Measurements from ENCODE around the gene RNF17. TPM values are rescaled to one million over a fixed set of nuclear protein-coding genes. Genes with fewer than 3 reads are reported as not detected.

RNF17 gene
- total and polyA plus RNA-seq, 2 donors = 0.16 TPM; not detected in 1

- DNase-seq (ENCODE audit: extremely low spot score) = no peak
- no peak overlapping the region for H3K4me3 ChIP-seq (ENCODE audit: low read depth, low read length)
- no peak overlapping the region for H3K27ac ChIP-seq (ENCODE audit: low read depth)
- no peaks in the 10 kb centered on the region for H3K4me1 ChIP-seq (ENCODE audit: insufficient read depth)
- 80% methylated on average over 1 of the region's 1 CpG for WGBS
- peaks cover 1% of the 10 kb centered on the region for H3K36me3 ChIP-seq (ENCODE audit: insufficient read depth)
These were observed 113.6 kb downstream of the RNF17 start for GRCh38 chr13:24877531-24877930.

DNA sequence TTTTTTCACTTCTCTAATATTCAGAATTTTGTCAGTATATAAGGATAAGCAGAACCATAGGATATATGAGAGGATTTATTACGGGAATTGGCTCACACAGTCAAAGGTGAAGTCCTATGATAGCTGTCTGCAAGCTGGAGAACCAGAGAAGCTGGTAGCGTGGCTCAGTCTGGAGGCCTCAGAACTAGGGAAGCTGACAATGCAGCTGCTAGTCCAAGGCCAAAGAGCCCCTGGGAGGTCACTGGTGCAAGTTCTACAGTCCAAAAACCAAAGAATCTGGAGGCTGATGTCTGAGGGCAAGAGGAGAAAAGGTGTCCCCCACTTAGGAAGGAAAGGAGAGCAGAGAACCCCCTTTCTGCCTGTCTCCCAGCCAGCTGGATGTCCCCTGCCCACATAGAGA is 114.4 kb downstream of the RNF17 start:
- no peak overlapping the region for H3K4me3 ChIP-seq (ENCODE audit: low read depth, low read length)
- H3K27ac ChIP-seq (ENCODE audit: low read depth) = no peak overlapping the region
- 95% methylated on average over 2 of the region's 2 CpGs for WGBS
- peaks cover 1% of the 10 kb centered on the region for H3K36me3 ChIP-seq (ENCODE audit: insufficient read depth)
- no peak for DNase-seq (ENCODE audit: extremely low spot score)
- H3K4me1 ChIP-seq (ENCODE audit: insufficient read depth) = no peaks in the 10 kb centered on the region

- no peak for DNase-seq (ENCODE audit: extremely low spot score)
- 94% methylated on average over 2 of the region's 2 CpGs for WGBS
- Histone ChIP-seq H3K36me3 (ENCODE audit: insufficient read depth) (peaks cover 1% of the 10 kb centered on the region), H3K27ac (ENCODE audit: low read depth) (no peak overlapping the region), H3K4me3 (ENCODE audit: low read depth, low read length) (no peak overlapping the region), H3K4me1 (ENCODE audit: insufficient read depth) (no peaks in the 10 kb centered on the region)
These were observed 118.7 kb downstream of the RNF17 start for GRCh38 chr13:24882665-24883064.

GRCh38 chr13:24887759-24888158 is 123.8 kb downstream of the RNF17 start:
- Histone ChIP-seq H3K4me3 (ENCODE audit: low read depth, low read length) (no peak overlapping the region), H3K27ac (ENCODE audit: low read depth) (no peak overlapping the region), H3K4me1 (ENCODE audit: insufficient read depth) (peaks cover 1% of the 10 kb centered on the region), H3K36me3 (ENCODE audit: insufficient read depth) (no peaks in the 10 kb centered on the region)
- 97% methylated on average over 6 of the region's 6 CpGs for WGBS
- no peak for DNase-seq (ENCODE audit: extremely low spot score)

DNA sequence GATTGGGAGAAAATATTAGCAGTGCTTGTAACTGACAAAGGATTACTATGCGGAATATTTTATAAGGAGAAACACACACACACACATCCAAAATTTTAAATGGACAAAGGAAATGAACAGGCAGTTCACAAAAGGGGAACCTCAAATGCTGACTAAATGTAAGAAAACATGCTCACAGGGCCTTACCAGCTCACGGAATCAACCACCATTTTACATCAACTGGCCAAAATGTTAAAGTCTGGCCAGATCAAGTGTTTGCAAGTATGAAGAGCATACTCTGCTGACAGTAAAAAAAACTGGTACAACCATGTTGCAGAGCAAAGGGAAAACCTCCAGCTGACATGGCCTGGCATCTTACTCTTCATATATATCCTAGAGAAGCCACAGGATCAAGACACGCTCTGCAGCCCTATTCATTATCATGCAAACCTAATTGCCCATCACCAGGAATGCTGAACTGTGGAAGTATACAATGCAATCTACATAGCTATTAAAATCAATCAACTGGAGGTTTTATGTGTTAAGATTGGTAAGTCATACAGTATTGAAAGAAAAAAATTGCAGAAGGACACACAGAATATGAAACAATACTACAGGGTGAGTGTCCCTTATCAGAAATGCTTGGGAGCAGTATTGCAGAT is 124.4 kb downstream of the RNF17 start:
- no peaks in the 10 kb centered on the region for H3K36me3 ChIP-seq (ENCODE audit: insufficient read depth)
- WGBS = 94% methylated on average over 3 of the region's 3 CpGs
- no peak for DNase-seq (ENCODE audit: extremely low spot score)

DNA sequence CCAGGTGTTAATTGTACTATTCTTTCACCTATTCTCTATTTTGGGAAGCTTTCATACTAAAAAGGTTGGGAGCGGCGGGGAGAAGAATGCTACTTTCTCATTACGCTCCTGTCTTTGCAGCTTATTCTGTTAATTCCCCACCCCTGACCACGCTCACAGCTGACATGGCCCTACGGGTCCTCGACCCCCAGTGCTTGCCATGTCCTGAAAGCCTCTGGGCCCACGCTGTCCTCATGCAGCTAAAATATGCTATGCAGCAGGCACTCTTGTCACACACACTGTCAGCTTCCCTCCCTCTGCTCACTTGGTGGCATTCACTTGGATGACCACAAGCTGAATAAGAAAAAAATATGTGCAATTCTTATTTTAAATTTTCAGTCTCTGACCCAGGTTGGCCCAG is 126.3 kb downstream of the RNF17 start:
- no peak overlapping the region for H3K4me3 ChIP-seq (ENCODE audit: low read depth, low read length)
- H3K27ac ChIP-seq (ENCODE audit: low read depth) = no peak overlapping the region
- H3K36me3 ChIP-seq (ENCODE audit: insufficient read depth) = no peaks in the 10 kb centered on the region
- WGBS = 96% methylated on average over 7 of the region's 7 CpGs
- no peak for DNase-seq (ENCODE audit: extremely low spot score)
- peaks cover 1% of the 10 kb centered on the region for H3K4me1 ChIP-seq (ENCODE audit: insufficient read depth)

More for the DNA sequence above, 124.4 kb downstream of the RNF17 start:
- Histone ChIP-seq H3K27ac (ENCODE audit: low read depth) (no peak overlapping the region), H3K4me3 (ENCODE audit: low read depth, low read length) (no peak overlapping the region), H3K4me1 (ENCODE audit: insufficient read depth) (peaks cover 1% of the 10 kb centered on the region)

GRCh38 chr13:24891476-24892108 is 127.6 kb downstream of the RNF17 start:
- Histone ChIP-seq H3K36me3 (ENCODE audit: insufficient read depth) (no peaks in the 10 kb centered on the region), H3K4me3 (ENCODE audit: low read depth, low read length) (no peak overlapping the region), H3K4me1 (ENCODE audit: insufficient read depth) (peaks cover 1% of the 10 kb centered on the region), H3K27ac (ENCODE audit: low read depth) (no peak overlapping the region)
- DNase-seq (ENCODE audit: extremely low spot score) = no peak
- WGBS = 97% methylated on average over 18 of the region's 18 CpGs

DNA sequence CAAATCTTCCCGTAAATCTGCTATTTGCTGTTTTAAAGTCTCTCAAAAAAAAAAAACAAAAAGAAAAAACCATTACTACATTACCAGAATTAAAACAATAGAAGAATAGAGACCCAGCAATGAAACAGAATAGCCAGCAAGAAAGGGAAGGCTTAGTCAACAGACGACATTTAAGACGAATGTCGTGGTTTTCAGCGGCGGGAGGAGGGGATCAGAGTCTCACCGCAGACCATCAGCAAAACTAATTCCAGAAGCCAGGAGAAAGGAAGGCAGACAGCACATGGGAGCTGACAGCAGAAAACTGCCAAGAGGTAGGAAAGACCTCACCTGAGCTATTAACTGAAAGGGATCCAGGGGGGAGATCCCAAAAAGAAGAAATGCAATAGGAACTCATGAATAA is 128.9 kb downstream of the RNF17 start:
- no peak for DNase-seq (ENCODE audit: extremely low spot score)
- Histone ChIP-seq H3K27ac (ENCODE audit: low read depth) (no peak overlapping the region), H3K4me3 (ENCODE audit: low read depth, low read length) (no peak overlapping the region), H3K36me3 (ENCODE audit: insufficient read depth) (no peaks in the 10 kb centered on the region), H3K4me1 (ENCODE audit: insufficient read depth) (peaks cover 1% of the 10 kb centered on the region)
- 93% methylated on average over 7 of the region's 7 CpGs for WGBS

DNA sequence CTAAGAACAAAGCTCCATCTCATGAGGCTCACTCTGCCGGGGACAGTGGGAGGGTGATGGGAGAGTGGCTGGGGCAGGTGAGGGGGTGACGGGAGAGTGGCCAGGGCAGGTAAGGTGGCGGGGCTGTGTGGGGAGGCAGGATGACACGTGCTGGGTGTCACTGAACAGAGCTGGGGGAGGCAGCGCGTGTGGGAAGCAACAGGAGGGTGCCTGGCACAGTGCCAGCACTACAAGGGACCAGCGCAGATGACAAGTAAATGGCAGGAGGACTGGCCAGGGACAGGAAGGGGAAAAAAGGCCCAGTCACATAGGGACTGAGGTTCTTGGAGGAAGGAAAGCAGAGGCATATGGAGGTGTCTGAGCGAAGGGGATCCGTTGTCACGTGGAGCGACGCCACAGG is 129.9 kb downstream of the RNF17 start:
- 94% methylated on average over 12 of the region's 12 CpGs for WGBS
- peaks cover 1% of the 10 kb centered on the region for H3K4me1 ChIP-seq (ENCODE audit: insufficient read depth)
- DNase-seq (ENCODE audit: extremely low spot score) = no peak
- H3K4me3 ChIP-seq (ENCODE audit: low read depth, low read length) = no peak overlapping the region
- H3K27ac ChIP-seq (ENCODE audit: low read depth) = no peak overlapping the region
- no peaks in the 10 kb centered on the region for H3K36me3 ChIP-seq (ENCODE audit: insufficient read depth)

DNA sequence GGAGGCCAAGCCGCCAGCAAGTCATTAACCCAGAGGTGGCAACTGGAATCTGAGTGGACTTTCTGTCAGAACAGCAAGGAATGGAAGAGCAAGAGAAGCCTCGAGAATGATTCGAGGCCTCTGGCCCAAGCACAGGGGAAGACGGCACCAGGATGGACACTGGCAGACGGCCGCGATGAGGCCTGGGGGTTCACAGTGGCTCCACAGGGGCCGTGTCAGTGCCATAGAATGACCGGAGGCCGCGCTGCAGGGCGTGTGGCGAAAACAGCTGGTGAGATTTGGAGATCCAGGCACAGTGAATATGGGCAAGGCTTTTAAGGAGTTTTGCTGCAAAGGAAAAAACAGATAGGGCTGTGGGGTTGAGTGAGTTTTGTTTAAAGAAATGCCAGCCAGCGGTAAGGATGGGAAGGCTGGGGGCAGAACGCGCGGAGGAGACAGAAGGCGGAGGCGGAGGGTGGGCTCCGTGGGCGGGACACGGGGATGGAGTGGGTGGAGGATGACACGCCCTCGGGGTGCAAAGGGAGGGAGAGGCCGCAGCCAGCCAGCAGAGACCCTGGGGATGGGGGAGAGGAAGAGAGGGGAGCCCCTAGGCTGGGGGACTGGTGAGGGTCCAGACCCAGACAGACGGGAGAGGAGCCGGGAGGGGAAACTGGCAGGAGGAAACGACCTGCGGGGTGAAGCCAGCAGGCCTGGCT is 130.5 kb downstream of the RNF17 start:
- DNase-seq (ENCODE audit: extremely low spot score) = no peak
- Histone ChIP-seq H3K4me1 (ENCODE audit: insufficient read depth) (peaks cover 1% of the 10 kb centered on the region), H3K4me3 (ENCODE audit: low read depth, low read length) (no peak overlapping the region), H3K36me3 (ENCODE audit: insufficient read depth) (no peaks in the 10 kb centered on the region), H3K27ac (ENCODE audit: low read depth) (no peak overlapping the region)
- WGBS = 92% methylated on average over 29 of the region's 29 CpGs

- H3K4me3 ChIP-seq (ENCODE audit: low read depth, low read length) = no peak overlapping the region
- no peak for DNase-seq (ENCODE audit: extremely low spot score)
- H3K4me1 ChIP-seq (ENCODE audit: insufficient read depth) = peaks cover 1% of the 10 kb centered on the region
- H3K36me3 ChIP-seq (ENCODE audit: insufficient read depth) = no peaks in the 10 kb centered on the region
- WGBS = 91% methylated on average over 28 of the region's 28 CpGs
- H3K27ac ChIP-seq (ENCODE audit: low read depth) = no peak overlapping the region
These were observed 131.0 kb downstream of the RNF17 start for GRCh38 chr13:24894972-24895300.

- Histone ChIP-seq H3K36me3 (ENCODE audit: insufficient read depth) (no peaks in the 10 kb centered on the region), H3K4me3 (ENCODE audit: low read depth, low read length) (no peak overlapping the region), H3K27ac (ENCODE audit: low read depth) (no peak overlapping the region), H3K4me1 (ENCODE audit: insufficient read depth) (peaks cover 1% of the 10 kb centered on the region)
- 91% methylated on average over 5 of the region's 5 CpGs for WGBS
- no peak for DNase-seq (ENCODE audit: extremely low spot score)
These were observed 132.1 kb downstream of the RNF17 start for GRCh38 chr13:24896061-24896460.

GRCh38 chr13:24897293-24897692 is 133.3 kb downstream of the RNF17 start:
- no peaks in the 10 kb centered on the region for H3K36me3 ChIP-seq (ENCODE audit: insufficient read depth)
- DNase-seq (ENCODE audit: extremely low spot score) = no peak
- WGBS = 97% methylated on average over 1 of the region's 1 CpG

DNA sequence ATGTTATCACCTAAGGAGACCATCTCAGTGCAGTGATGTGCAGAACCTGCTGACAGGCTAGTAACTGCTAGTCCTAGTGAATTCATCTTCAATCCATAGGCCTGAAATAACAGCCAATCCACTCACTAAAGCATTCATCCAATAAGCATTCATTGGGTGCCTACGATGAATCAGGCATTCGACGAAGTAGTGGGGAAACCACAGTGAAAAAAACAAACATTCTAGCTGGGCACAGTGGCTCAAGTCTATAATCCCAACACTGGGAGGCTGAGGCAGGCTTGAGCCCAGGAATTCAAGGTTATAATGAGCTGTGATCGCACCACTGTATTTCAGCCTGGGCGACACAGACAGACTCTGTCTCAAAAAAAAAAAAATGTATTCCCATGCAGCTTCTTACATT is 135.6 kb downstream of the RNF17 start:
- DNase-seq (ENCODE audit: extremely low spot score) = no peak
- Histone ChIP-seq H3K27ac (ENCODE audit: low read depth) (no peak overlapping the region), H3K4me3 (ENCODE audit: low read depth, low read length) (no peak overlapping the region), H3K4me1 (ENCODE audit: insufficient read depth) (no peaks in the 10 kb centered on the region), H3K36me3 (ENCODE audit: insufficient read depth) (no peaks in the 10 kb centered on the region)
- 92% methylated on average over 5 of the region's 5 CpGs for WGBS

More at GRCh38 chr13:24897293-24897692, 133.3 kb downstream of the RNF17 start:
- H3K4me1 ChIP-seq (ENCODE audit: insufficient read depth) = peaks cover 1% of the 10 kb centered on the region
- no peak overlapping the region for H3K4me3 ChIP-seq (ENCODE audit: low read depth, low read length)
- no peak overlapping the region for H3K27ac ChIP-seq (ENCODE audit: low read depth)

Data from urinary bladder (tissue), 4 donors.